D721Med (cell line): ENCODE results near the gene LAMA4.

Experiments used
- DNase-seq: peaks from one replicate; pipeline ENCODE4 v3.0.0; 2011; ENCODE audit warnings: low spot score; ENCODE audit not compliant: insufficient read length
- FAIRE-seq: peaks from 2 replicates; lab custom pipeline; 2011; peaks lifted over from hg19 to GRCh38; lab: Jason Lieb, UNC
- TF ChIP-seq, protein P1 (sequence below): IDR thresholded peaks from 2 replicates; pipeline ENCODE4 v1.5.1; 2012; ENCODE audit warnings: mild to moderate bottlenecking, control low read depth; ENCODE audit not compliant: insufficient read depth; ENCODE audit errors: missing control alignments

LAMA4 gene

DNA sequence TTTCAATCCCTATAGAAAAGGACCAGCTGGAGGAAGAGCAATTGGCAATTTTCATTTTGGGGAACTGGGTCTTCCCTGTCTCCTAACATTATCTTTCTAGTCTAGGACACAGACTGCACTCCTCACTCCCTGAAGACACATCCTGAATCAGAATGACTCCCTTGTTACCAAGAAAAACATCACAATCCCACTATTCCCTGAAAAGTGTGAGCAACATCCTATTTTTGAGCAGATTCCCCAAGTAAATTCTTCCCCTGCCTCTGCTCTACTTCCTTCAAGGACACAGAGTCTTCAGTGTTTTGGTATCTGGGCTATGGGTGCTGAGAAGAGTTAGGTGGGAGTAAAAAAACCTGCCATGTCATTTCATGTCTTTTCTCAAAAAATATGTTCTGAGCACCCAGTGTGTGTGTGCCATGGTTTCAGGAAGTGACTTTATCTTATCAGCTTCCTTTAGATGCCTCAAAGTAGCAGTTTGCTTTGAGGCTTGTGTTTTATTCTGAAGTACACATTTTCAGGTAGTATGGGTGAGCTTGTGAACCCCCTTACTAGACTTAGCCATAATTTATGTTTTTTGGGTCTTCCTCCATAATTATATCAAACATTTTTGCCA, 12.4 kb downstream of the LAMA4 start:
- FAIRE-seq = no peak
- TF ChIP-seq, protein P1, sequence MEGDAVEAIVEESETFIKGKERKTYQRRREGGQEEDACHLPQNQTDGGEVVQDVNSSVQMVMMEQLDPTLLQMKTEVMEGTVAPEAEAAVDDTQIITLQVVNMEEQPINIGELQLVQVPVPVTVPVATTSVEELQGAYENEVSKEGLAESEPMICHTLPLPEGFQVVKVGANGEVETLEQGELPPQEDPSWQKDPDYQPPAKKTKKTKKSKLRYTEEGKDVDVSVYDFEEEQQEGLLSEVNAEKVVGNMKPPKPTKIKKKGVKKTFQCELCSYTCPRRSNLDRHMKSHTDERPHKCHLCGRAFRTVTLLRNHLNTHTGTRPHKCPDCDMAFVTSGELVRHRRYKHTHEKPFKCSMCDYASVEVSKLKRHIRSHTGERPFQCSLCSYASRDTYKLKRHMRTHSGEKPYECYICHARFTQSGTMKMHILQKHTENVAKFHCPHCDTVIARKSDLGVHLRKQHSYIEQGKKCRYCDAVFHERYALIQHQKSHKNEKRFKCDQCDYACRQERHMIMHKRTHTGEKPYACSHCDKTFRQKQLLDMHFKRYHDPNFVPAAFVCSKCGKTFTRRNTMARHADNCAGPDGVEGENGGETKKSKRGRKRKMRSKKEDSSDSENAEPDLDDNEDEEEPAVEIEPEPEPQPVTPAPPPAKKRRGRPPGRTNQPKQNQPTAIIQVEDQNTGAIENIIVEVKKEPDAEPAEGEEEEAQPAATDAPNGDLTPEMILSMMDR = no peak
- DNase-seq = no peak

DNA sequence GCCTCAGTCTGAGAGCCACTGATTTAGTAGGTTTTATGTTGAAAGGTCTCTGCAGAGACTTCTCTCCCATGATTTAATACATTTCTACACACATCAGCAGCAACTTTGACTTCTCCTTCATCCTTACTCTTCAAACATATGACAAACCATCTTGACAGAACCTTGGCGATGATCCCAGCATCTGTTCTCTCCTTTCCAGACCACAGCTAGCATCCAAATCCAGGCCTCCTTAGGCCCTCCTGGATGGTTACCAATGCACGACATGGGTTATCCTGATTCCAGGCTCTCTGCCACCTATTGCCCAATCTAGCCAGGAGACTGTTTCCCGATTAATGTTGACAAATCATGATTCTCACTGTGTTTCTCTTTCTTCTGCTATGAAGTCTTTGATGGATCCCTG, 16.8 kb downstream of the LAMA4 start:
- DNase-seq = no peak
- no peak for FAIRE-seq
- TF ChIP-seq, protein P1 = no peak

DNA sequence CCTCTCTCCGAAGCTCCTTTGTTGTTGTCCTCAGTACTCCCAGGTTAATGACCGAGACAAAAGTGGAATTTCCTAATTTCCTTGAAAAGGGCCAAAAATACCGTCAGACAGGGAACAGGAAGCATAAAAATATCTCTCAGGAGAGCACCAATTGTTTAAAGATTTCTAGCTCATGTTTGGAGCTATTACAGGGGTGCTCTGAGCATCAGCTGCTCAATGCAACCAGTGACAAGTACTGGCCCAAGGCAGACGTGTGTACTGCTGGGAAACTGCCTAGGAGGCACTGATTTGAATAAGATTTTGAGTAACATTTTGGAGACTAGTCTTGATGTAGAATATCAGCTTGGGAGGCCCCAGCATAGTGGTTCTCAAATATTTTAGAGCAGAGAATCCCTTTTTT, 17.3 kb downstream of the LAMA4 start:
- TF ChIP-seq, protein P1 = no peak
- FAIRE-seq (no peak), DNase-seq (no peak)

DNA sequence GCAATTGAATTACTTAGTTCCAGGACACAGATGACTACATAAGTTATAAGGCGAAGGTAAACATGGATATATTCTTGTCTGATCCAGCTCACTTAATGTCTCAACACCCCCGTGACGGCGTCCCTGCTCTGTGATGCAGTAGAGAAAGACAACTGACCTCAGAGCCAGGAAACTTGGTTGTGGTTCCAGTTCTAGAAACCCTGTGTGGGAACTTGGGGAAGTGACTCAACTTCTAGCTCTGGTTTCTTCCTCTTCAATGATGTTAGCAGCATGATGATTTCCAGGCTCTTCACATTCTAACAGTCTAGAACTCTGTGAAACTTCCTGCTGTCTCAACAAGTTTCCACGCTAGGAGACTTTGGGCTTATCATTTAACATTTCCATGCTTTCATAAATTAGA, 18.4 kb downstream of the LAMA4 start:
- no peak for DNase-seq
- no peak for FAIRE-seq
- TF ChIP-seq, protein P1 = no peak

DNA sequence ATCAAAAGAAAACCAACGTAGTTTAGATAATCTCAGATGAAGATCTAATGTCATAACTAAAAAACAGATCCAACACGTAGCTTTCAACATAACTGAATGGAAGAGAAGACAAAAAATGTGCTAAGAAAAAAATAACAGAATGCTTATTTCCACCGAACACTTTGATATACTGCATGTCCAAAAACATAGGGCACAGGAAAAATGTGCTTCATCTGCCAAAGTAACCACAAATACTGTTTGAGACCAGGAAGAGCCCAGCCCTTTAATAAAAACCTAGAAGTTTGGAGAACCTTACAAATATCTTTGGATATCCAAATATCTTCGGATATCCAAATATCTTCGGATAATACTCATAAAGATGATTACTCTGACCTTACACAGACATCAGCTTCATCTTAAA, 19.8 kb downstream of the LAMA4 start:
- no peak for FAIRE-seq
- no peak for DNase-seq
- TF ChIP-seq, protein P1 = no peak

DNA sequence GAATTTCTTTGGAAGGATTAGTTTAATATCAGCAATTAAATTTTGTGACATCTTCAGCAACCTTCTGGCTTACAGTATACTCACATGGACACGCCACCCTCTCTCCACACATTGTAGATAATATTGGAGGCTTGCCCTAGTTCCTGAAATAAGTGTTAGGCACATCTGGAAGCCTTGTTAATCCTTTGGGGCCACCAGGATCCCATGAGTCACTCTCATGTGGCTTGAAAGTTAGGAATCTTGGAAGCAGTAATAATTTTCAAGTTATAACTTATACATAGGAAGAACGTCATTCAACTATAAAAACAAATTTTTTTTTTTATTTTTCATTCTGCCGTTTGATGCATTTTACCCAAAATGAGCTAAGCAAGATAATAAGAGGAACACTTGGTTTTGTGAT, 20.5 kb downstream of the LAMA4 start:
- TF ChIP-seq, protein P1 = no peak
- DNase-seq (no peak), FAIRE-seq (no peak)

DNA sequence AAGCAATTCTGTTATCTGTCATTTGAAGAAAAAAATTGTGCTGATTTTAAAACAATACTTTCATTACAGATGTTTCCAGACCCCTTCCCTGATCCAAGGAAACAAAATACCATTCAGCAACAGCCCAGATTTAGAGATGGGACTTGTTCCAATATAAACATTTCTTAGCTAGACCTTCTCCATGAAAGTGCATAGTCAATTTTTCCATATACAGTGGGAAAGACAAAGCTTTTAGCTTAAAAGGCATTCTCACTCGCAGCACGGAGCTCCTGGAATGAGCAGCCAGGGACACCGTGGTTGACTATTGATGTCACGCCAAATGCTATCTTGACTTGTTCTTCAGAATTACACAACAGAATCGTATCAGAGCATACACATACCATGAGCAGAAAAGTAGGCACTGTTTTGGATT, 21.5 kb downstream of the LAMA4 start:
- FAIRE-seq (no peak), DNase-seq (no peak)
- TF ChIP-seq, protein P1 = no peak
